HG03025 (cell line): Measurements from ENCODE around the gene CNKSR2.
"Not testable (repeated sequence)": the region's sequence is repeated elsewhere in the genome, so short reads cannot be mapped to it uniquely, and the experiment has no call there.

Experiments used
- ATAC-seq: cut with Tn5 transposase; IDR thresholded peaks from one replicate; pipeline ENCODE4 v1.9.1; 2021; ENCODE audit warnings: mild to moderate bottlenecking, moderate library complexity; ENCODE audit not compliant: unreplicated experiment, low FRiP score

Gene CNKSR2

DNA sequence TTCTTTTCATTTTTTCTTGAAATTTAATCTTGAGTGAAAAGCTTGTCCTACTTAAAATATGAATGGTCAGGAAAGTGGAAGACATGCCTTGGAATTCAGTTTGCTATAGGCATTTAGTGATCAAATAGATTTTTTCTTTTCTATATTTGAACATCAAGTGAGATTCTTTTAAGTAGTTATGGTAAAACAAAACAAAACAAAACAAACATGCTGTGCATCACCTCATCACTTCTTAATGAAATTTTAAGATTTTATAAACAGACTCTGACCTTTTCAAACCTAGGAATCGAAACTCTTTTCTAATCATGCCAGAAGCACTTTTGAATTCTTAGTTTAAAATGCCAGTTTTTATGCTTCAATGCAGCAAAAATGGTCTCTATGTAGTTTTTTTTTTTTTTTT, 62.8 kb downstream of the CNKSR2 start:
- ATAC-seq, result no peak

DNA sequence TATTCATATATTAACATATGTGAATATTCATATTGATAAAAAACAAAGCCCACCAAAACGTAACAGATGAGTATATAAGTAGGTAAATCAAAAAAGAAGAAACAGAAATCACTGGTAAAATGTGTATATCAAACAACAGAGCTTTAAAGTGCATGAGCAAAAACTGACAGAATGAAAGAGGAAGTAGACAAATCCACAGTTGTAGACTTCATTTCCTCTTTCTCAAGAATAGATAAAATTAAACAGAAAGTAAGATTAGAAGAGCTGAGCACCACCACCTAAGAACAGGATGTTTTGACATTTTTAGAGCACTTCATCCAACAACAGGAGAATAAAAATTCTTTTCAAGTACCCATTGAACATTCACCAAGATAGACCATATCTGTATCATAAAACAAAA, 64.6 kb downstream of the CNKSR2 start:
- ATAC-seq, result peak; percentile 94

DNA sequence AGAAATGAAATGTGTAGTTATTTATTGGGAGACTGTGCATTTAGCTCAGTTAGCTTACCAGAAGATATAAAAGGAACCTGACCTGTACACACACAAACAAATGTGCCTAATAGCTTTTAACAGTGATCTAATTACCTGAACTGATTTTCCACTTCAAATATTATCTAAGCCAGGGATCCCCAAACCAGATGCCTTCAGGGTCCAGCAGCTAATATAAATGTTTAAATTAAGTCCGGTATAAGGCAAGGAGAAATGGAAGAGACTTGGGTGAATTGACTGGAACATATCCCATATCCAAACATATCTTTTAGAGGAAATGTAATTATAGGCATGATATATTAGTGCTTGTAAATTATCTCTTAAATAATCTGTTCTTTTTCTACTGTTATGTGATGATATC, 66.7 kb downstream of the CNKSR2 start:
- no peak for ATAC-seq

DNA sequence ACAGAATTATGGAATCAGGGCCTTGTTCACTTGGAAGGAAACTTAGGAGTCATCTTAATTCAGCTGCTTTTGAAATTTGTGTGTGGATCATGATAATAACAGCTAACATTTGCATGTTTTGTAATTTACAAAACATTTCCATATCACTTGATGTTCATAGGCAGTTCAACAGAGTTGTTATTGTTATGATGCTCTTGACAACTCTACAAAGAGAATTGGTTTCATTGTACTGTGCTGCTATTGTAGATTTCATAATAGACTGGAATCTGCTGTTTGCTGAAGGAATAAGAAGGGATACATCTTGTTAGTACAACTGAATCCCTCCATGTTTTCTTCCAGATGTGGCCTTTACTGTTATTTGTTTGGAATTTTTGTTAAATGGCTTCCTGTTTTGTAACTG, 83.5 kb downstream of the CNKSR2 start:
- no peak for ATAC-seq

DNA sequence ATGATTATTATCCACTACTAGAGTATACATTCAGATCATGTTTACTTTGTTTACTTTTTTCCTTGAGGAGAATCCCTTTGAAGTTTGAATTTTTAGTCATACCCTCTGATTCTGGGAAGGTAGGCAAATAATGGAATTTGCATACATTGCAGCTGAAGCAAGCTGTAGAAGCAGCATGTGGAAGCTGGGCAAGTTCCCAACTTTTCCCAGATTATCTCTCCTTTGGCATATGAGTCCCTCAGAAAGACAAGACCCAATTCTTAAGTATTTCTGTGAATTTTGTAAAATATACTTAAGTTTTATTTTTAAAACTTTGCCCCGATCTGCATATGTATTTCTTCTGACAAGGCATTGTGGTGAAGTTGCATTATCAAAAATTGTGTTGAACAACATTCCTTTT, 94.9 kb downstream of the CNKSR2 start:
- no peak for ATAC-seq

DNA sequence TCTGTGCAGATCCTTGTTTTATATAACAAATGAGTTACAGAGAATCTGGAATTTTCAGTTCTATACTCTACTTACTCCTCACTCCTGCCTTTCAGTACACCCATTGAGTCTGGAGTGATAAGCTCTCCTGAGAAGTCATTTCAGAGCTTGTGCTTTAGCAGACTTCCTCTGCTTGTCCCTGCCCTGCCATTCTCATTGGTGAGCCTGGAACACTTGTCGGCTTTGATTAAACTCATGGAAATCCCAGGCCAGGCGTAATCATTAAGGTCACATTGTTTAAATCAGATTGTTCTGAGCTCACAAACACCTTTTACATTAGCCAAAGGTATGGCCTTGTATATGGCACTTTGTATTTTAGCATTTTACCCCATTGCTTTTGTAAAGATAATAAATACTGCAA, 102.7 kb downstream of the CNKSR2 start:
- no peak for ATAC-seq

DNA sequence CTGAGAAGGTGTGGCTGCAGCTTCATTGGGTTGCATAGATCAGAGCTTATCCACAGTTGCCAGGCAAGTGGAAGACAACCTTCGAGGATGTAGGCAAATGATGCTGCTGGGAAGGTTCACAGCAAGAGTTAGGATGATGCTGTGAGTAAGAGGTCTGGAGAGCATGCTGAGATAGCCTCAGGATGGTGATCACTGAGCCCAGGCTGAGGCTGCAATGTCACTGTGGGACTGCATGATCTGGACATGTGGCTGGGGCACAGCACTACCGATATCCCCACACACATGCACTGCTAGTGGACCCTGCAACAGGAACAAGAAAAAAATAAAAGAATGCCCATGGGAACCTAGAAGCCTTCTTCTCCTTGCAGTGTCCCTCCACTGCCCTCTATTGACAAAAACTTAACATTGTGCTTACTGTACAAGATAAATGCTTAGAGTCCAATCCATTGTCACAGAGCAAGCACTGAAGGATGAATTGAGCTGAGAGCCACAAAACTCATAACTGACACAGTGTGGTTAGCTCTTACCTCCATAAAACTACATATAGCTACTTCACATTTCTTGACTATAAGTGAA, 105.6 kb downstream of the CNKSR2 start:
- ATAC-seq, result peak; percentile 83

DNA sequence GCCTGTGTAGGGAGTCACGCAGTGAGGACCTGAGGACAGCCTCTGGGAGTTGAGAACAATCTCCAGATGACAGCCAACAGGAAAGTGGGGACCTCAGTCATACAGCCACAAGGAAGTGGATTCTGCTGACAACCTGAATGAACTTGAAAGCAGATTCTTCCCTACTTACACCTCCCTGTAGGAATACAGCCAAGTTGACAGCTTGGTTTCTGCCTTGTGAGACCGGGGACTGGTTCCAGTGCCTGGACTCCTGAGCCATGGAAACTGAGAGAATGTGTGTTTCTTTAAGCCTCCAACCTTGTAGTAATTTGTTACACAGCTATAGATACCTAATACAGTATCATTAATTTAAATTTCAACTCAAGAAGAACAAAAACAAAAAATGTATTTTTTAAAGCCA, 107.5 kb downstream of the CNKSR2 start:
- ATAC-seq, result no peak

DNA sequence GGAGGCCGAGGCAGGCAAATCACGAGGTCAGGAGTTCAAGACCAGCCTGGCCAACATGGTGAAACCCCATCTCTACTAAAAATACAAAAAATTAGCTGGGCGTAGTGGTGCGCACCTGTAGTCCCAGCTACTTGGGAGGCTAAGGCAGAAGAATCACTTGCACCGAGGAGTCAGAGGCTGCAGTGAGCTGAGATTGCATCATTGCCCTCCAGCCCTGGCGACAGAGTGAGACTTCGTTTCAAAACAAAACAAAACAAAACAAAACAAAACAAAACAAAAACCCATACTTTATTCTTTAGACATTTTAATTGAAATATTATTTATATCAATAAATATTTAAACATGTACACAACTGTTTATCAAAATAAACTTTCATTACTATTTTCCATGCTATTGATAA, 109.8 kb downstream of the CNKSR2 start:
- ATAC-seq, result not testable (repeated sequence)

DNA sequence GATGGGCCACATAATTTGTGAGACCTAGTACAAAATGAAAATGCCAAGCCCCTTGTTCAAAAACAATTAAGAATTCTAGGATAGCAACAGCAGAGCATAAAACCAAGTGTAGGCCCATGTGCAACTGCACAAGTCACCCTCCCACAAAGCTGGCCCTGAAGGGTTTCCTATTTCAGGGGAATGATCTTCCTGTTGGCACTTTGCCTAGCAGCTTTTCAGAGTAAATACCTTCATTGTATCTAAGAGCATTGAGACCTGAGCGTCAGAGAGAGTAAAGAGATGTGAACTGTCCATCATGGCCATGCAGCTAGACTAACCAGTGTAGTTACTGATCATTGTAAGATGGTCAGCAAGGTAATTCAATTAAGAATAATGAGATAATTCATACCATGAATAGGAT, 113.6 kb downstream of the CNKSR2 start:
- no peak for ATAC-seq

DNA sequence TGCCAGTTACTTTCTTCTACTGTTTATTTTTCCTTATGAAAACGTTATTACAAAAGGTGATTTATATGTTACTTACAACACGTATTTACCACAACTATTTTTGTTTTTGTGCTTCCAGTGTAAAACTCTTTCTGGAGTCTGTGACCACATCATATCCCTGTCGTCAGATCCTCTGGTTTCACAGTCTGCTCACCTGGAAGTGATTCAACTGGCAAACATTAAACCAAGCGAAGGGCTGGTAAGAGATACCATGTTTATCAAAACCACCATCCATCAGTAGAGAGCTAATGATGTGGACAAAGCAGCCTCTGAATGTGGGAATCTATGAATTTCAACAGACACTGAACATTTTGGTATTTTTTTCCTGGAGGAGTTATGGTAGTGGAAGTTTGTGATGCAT, 116.1 kb downstream of the CNKSR2 start:
- no peak for ATAC-seq

DNA sequence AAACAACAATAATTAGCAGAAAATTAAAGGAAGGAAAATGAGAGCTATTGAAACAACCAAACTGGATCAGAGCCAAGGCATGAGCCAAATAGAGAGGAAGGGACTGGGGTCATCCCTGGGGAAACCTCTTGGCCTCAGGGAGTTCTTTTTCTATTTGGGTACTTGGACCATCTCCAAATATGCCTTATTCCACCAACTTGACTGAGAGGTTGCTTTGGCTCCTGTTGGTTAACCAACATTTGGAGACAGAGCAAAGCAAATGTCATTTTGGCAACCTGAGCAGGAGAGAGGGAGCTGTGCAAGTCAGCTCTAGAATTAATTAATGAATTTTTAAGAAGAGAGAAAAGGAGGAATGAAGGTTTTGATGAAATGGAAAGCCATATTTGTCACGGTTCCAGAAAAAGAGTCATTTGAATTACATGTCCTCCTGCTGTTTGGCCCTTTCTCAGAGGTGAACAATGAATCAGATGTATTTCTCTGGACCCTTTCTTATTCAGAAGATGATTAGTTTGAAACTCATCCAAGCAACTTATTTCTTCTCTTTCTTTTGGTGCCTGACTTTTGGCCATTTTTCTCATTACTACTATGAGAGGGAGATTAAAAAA, 119.1 kb downstream of the CNKSR2 start:
- no peak for ATAC-seq

DNA sequence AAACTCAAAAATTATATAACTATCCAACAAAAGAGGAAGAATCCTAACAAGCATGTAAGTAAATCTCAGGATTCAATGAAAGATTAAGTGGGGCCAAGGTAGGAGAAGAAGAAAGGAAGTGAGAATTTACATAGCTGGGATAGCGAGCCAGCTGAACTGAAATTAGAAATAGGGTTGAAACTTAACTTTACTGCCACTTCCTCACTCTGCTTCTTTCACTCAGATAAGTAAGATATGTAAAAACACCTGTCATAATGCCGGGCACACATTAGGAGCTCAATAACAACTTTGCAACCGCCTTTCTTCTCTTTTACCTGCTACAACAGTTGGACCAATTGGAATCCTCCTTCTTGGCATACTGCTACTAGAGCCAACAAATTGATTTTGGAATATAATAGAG, 129.4 kb downstream of the CNKSR2 start:
- ATAC-seq, result peak; percentile 94

DNA sequence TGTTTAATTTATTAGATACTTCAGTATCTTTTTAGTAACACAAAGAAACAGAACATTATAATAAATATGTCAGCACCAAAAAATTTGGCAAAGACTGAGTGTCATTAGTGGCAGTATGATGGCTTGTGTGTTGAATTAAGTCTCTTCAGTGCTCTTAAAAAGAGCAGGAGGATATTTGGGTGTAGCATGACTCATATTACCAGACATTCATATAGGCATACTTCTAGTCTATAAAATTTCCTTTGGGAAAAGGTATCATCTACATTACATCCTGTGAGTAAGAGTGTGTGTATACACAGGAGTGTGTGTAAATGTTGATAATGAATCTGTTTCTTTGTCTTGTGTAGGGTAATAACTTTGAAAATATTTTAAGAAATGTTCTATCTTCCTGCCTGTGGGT, 135.7 kb downstream of the CNKSR2 start:
- no peak for ATAC-seq

DNA sequence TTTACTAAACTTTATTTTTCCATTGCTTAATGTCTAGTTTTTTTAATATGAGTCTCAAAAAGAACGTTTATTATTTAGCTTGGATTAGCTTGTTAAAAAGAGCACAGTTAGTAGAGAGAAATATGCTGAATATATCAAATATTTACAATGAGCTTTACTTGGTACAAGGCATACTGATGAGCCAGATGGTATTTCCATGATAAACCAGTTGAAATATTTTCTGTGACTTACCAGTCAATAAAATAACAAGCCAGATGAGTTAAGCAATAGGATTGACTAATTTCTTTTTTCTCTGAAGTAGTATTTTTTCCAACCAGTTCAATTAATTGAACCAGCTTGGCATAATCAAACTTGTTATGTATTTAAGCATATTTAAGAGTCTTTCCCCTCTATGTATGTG, 149.8 kb downstream of the CNKSR2 start:
- no peak for ATAC-seq

DNA sequence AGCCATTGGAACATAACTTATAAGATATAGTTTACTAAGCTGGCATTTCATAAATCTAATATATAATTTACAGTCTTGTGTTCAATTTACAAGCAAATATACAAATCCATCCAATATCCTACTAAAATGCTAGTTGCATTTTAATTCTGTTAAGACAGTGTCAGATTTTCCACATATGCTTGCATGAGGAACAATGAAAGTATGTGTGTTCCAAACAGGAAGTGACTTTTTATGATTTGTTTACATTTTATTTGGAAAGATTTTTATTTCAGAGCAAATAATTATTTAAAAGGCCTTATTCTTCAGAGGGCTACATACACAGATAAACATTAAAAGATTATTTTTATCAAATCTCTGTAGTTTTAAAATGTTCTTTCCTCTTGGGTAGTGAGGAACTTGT, 153.9 kb downstream of the CNKSR2 start:
- no peak for ATAC-seq

DNA sequence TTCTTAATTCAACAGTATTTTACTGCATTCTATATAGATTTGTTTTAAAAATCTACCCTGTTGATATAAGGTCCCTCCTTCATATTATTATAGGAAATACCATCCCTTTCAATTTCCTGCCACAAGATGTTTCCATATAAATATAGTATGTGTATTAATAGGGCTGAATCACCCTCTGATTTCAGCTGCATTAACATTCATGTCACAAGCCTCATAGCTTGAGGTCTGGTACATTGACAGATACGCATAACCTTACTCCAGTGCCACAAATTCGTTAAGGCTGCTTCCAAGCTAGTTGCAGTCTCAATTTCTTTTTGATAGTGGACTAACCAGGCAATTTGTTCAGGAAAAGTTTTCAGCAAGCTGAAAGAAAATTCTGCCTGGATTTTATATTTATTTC, 155.6 kb downstream of the CNKSR2 start:
- ATAC-seq, result no peak

DNA sequence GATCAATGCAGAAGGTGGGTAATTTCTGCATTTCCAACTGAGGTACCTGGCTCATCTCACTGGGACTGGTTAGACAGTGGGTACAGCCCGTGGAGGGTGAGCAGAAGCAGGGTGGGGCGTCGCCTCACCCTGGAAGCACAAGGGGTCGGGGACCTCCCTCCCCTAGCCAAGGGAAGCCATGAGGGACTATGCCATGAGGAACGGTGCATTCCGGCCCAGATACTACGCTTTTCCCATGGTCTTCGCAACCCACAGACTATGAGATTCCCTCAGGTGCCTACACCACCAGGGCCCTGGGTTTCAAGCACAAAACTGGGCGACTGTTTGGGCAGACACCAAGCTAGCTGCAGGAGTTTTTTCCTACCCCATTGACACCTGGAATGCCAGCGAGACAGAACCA, 170.4 kb downstream of the CNKSR2 start:
- not testable (repeated sequence) for ATAC-seq

DNA sequence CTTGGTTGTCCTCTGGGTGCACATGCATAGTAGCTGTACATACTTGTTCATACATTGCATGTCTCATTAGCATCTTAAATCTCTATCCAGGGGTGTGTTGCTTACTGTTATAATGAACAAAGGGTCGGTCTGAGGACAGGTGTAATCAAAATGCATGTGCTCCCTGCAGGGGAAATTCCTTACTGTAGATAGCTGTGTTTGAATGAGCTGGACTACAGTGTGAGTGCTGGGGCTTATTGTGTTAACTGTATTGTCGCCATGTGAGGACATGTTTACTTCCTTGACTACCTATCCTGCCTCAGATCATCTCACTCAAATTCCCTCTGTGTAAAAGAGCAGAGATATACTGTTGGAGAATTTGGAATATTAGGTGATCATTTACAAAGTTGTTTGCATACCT, 185.2 kb downstream of the CNKSR2 start:
- ATAC-seq, result no peak

DNA sequence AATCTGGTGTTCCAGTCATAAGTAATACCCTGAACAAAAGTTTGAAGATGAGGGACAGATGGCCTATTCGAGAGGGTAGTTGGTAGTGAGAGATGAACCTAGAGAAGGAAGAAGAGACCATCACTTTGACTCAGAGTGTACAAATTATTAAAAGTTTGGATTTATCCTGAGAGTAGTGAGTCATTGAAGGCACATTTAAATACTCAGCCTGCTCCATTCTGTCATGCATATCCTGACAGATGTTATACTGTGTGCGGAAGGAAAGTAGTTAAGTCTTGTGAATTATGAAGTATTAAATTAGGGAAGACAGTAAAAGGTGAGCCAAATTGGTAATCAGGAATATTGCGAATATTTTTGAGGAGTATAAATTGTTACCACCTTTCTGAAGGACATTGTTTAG, 190.8 kb downstream of the CNKSR2 start:
- no peak for ATAC-seq

DNA sequence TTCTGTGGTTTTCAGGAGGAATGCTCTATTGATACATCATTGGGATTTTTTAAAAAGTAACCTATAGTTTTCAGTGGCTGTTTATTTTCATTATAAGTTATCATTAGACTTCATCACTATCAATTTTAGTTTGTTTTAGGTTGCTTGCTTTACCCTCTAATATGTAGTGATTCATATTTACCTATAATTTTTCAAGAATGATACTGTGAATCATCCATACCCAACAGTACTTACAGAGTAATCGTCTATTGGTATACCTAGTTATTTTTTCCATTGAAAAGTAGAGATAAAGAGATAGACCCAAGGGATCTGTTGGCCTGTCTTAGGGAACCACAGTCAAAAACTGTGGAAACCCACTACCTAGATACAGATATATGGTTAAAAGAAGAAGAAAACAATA, 200.6 kb downstream of the CNKSR2 start:
- ATAC-seq, result no peak

DNA sequence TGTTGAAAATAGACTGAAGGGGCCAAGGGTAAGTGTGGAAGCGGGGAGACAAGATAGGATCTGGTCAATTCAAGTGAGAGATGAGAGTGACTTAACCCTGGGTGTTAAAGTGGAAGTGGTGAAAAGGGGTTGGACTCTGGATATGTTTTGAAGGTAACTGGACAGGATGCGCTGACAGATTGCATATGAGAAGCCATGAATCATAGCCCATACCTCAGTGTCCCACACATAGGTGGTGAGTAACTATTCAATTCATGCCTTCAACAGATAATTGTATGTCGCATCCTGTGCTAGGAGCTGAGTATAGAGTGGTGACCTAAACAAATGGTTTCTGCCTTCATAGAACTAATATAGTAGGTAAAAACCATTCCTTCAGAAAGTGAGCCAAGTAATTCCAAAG, 207.3 kb downstream of the CNKSR2 start:
- no peak for ATAC-seq

DNA sequence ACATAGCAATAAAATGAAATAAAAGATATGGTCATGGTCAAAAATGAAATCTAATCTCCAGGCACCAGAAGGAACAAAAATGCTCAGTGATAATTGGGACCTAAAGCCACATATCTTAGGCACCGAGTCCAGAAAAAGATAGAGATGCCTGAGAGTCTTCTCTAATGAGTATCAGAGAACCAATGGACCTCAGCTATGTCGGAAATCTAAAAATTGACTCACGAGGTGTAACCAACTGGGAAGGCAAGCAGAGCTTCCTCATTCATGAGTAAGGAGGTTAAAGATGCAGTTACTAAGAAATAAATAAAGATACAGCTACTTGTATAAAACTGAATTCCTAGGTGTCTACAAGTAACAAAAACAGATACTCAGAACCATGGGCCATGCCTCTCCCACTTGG, 211.8 kb downstream of the CNKSR2 start:
- no peak for ATAC-seq
